GM18517 (cell line): ENCODE results near the gene LPIN2.
"Not testable (repeated sequence)": the region's sequence is repeated elsewhere in the genome, so short reads cannot be mapped to it uniquely, and the experiment has no call there.

Source experiments
- ATAC-seq: cut with Tn5 transposase; IDR thresholded peaks from one replicate; pipeline ENCODE4 v1.9.1; 2021; ENCODE audit warnings: mild to moderate bottlenecking, moderate library complexity; ENCODE audit not compliant: unreplicated experiment

LPIN2 gene

DNA sequence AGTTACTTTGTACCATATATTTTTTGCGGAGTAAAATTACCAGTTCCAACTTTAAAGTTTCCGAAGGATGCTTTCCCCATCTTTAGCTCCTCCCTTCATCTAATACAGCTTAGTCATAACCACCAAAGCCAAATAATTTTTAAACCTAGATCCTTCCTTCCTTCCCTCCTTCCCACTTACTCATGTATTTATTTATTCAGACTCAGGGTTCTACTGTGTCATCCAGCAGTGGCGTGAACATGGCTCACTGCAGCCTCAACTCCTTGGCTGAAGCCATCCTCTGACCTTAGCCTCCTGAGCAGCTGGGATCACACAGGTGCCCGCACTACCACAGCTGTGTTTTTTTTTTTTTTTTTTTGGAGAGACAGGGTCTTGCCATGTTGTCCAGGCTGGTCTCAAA, 4.4 kb downstream of the LPIN2 start:
- ATAC-seq = no peak

DNA sequence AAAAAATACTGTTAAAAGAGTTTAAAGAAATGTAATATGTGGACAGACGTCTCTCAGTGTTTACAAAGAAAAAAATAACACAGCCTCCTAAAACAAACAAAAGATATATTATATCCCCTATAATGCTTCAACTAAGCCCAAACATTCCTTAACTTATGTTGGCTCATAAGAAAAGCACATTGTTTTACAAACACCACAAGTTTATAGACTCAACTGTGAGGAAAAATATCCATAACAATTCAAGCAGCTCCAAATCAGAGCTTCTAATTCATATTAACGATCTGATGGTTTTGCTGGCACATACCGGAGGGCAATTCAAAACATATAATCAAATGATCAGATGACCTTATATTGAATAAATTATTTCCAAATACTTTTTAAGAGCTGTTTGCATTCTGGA, 5.5 kb downstream of the LPIN2 start:
- no peak for ATAC-seq

DNA sequence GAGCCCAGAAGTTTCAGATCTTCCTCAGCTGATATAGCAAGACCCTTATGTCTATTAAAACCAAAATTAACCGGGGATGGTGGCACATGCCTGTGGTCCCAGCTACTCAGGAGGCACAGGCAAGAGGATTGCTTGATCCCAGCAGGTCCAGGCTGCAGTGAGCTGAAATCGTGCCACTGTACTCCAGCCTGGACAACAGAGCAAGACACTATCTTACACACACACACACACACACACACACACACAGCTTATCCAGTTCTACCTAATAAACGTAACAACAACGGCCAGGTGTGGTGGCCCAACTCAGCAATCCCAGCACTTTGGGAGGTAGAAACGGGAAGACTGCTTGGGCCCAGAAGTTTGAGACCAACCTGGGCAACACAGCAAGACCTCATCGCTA, 7.5 kb downstream of the LPIN2 start:
- no peak for ATAC-seq

DNA sequence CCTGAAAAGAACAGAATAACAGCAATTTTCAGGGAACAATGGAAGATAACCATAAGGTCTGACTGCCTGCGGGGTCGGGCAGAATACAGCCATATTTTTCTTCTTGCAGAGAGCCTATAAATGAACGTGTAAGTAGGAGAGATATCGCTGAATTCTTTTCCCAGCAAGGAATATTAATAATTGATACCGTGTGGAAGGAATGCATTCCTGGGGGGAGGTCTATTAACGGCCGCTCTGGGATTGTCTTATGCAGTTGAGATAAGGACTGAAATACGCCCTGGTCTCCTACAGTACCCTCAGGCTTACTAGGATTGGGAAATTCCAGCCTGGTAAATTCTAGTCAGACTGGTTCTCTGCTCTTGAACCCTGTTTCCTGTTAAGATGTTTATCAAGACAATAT, 9.2 kb downstream of the LPIN2 start:
- not testable (repeated sequence) for ATAC-seq

DNA sequence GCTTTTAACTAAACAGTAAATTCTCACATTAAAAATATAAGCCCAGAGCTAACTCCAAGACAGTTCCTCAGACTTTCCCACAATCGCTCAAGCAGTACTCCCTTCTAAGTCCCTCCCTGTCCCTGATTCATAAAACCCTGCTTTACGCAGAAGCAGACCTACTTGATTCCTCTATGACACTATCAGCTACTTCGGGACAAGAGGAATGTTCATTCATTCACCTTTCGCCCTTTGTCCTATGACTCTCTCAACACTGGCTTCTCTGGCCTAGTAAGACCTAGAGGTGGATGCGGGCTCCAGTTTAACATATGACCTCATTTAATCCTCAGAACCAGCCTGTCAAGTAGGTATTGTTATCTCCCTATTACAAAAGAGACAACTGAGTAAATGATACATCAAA, 10.2 kb downstream of the LPIN2 start:
- ATAC-seq = no peak

DNA sequence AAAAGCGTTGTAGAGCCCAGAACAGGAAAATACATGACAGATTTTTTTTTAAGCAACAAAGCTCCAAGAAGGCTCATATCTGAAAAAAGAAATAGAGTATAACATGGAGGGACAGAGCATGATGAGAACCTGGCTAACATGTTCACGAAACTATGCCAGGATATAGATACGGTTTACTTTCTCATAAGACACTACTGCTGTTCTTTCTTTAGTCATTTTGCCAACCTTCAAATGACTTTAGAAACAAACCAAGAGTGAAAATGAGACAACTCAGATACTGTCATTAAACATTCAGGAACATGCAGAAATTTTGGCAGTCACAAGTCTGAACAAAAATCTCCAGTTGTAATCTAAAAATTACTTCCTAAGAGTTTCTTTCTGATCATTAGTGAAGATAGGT, 14.3 kb downstream of the LPIN2 start:
- no peak for ATAC-seq

DNA sequence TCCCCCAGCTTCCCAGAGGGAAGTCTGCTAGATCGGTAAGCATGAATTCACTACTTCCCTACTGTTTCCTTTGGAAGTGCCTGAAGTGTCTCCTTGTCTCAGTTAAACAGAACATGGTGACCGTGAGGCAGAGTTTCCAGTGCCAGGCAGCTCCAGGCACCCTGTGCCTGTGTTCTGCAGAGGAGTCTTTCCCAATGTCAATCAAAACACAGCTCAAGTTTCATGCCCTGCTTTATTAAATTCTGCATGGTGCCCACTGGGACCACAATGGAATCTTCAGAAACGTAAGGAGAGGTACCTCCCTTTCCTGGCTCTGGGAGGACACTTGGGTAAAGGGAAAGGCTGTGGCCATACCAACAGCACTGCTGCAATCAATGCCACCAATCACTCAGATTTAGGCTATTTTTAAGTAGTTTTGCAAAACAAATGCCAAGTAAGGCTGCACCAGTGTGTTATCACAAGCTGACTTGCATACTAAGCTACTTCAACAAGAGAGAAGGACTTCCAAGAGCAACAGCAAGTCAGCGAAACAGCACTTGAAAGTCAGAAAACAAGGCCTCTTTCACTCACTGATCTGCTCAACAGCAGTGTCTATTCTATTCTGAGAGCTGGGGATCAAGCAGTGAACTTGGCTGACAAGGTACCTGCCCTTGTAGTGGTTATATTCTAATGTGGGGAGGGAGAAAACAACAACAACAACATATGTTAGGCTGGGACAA, 14.9 kb downstream of the LPIN2 start:
- no peak for ATAC-seq

DNA sequence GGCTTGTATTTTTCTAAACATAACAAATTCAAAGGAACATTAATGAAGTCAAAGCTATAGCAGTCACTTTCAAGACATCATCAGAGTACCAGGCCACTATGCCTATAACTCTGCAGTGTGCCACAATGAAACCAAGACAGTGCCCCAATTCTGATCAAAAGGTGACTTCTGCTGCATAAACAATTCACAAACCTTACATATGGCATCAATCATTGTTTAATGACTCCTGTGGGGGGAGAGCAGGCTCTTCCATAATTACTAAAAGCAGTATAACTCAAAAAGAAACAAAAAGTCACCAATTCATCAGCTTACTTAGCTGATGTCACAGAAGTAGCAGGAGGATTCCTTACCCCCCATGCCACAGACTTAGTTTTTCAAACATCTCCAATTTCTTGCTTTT, 15.5 kb downstream of the LPIN2 start:
- no peak for ATAC-seq

DNA sequence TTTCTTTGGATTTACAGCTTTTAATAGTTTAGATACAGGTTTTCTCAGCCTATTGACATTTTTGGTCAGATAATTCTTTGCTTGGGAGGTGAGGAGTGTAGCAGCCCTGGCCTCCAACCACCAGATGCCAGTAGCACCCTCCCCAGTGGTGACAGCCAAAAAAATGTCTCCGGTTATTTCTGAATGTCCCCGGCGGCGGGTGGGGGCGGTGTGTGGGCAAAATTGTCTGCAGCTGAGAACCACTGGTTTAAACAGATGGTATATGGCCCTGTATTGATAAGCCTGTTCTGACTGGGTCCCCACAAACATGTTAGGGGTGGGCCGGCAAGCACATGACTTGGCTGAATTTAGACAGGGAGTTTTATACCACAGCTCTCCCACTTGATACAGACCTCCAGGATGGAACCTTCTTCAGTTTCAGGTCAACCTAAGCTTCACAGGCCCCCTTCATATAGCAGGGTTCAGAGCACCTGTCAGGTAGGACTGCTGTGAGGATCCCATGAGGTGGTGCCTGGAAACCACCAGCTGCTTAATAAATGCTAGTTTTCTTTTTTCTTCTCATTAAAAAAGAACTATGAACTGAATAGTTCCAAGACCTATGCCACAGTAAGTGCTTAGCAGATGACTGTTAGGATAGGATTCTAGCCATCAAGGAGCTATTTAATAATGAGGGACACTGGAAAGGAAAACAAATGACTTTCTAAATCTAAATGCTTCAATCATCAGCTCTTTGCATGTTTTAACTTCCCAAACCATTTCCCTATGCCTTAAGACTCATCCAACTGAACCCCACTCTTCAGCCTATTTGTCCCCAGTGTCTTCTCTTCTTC, 18.1 kb downstream of the LPIN2 start:
- ATAC-seq = peak; percentile 79

DNA sequence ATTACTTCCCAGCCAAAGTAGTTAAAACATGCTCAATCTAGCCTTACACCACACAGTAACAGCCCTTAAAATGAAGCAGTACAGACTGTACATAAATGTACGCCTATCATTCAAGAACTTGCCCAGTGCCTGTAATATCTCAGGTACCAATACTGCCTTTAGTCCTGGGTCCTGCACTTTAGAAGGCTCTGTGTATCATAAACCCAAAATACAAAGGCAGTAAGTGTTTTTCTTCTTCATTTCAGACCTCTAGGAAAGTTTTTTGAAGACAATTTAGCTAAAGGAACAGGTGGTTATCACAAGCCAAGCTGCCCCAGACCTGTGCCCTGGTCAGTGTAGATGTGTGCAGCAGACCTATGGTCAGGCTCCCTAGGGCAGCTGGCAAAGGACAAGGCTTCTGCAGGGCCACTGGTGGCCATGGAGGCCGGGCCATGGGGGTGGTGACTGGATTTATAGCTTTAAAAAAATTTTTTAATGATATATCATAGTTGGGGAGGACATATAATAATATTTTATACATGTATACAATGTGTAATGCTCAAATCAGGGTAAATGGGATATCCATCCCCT, 18.8 kb downstream of the LPIN2 start:
- no peak for ATAC-seq

DNA sequence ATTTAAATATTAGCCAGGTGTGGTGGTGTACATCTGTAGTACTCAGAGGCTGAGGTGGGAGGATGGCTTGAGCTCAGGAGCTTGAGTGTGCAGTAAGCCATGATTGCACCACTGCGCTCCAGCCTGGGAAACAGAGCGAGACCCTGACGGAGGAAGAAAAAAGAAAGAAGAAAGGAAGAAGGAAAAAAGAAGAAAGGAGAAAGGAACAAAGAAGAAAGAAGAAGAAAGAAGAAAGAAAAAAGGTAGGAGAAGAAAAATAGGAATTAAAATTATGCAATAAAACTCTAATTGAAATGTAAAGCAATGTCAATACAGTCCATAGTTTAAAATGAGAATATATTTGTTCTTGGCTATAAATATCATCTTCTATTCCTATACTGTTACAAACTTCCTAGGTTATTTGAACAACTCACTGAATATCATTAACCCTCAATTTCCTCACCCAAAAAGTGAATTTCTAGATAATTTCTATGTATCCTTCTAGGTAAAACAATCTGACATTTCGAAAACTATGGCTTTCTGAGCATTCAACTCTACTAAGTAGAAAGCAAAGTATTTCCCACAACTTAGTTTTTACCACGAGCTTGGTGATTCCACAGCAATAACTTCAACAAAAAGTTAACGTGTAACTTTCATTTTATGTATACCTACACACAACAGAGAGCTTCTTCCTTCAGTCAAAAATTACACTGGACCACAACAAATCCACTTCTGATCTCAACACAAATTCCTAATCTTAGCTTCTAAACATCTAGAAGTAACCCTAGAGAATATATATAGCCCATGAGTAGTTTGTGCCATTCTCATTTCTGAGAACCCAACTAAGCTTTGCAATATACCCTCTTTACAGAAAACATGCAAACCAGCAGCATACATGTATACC, 19.7 kb downstream of the LPIN2 start:
- ATAC-seq = no peak

DNA sequence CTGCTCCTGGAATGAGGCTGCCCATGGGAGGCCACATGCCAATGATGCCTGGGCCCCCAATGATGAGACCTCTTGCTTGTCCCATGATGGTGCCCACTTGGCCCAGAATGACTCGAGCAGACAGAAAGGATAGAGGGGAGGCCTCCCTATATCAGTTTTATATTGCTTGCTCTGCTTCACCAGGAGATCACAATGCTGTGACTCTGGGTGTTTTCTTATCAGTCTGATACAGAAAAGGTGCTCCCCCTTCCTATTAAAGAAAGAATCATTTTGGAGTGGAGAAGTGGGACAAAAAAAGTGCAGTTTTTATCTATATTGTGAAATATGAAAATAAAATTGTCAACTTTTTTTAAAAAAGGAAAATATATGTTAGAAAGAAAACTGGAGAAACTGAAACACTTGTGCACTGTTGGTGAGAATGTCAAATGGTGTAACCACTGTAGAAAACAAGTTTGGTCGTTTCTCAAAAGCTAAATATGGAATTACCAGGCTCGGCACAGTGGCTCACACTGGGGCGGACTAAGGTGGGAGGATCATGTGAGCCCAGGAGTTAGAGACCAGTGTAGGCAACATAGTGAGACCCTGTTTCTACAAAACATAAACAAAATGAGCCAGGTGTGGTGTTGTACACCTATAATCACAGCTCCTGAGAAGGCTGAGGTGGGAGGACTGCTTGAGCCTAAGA, 21.8 kb downstream of the LPIN2 start:
- no peak for ATAC-seq

DNA sequence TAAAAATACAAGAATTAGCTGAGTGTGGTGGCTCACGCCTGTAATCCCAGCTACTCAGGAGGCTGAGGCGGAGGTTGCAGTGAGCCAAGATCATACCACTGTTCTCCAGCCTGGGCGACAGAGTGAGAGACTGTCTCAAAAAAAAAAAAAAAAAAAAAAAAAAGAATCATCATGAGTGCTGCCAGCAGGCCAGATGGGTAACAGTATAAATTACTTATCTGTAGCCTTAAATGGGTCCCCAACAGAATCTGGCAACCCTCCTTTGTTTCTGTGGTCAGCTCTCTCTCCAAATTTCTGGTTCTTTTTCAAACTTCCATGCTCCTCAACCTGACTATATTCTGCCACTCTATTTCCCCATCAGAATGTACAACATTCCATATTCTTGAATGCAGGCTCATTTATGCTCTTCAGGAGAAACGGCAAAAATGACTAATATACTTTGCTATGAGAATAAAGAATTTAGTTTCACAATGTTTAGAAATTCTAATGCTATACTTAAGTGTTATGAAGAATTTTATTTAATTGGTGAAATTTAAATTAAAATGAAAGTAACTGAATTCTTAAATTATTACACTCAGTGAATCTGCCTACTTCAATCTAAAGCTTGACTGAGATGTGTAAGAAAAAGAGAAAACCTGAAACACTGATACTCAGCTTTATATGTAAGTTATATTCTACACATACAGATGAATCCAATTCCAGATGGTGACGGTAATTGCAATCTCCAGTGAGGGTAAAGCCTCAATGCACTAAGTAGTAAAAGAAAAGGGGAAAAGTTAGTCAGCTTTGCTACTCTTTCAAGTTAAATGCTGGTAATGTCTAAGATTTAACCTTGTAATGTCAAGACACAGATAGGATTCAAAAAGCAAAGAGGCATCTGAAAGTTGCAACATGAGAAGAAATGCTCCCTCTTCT, 24.8 kb downstream of the LPIN2 start:
- ATAC-seq = no peak

DNA sequence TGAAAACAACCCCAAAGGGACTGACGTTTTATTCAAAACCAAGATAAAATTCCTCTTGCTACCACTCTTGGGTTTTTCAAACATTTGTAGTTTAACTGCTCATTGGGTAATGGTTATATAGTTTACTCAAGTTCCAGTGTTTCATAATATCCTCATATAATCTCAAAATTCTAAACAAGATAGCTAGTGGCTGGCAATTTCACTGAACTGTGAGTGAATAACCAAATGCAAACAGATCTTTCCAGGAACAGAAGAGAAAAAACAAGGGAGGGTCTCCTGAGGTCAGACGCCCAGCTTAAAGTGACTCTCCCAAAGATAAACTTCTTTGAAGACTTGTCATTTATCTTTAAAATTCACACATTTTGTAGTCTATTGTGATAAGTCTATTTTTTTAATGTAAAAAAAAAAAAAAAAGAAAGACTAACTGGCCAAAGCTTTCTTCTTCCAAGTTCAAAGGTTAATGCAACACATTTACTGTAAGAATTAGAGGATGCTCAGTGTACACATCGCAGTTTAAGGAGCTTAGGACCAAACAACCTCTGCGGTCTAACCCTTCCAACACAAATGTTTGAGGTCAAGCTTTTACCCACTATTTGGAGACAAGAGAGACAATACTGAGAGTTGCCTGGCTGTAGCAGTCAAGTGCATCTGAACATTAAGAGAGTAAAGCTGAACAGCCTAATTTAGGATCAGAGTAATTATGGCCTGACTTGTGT, 26.6 kb downstream of the LPIN2 start:
- ATAC-seq = no peak

DNA sequence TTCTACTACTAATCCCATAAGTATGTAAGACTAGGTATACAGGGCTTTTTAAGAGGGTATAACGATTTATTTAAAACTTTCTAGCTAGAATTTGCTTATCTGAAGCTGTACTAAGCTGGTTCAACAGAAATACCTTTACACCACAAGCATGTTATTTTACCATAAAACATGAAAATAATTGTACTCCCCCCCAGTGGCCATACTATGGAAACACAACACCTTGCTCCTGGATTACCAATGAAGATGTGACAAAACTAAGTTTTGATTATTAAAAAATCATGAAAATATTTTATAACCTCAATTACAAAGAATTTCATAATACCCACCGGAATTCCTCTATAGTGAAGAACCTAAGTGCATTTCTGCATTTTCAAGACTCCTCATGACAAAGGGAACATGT, 27.3 kb downstream of the LPIN2 start:
- peak; percentile 41 for ATAC-seq

DNA sequence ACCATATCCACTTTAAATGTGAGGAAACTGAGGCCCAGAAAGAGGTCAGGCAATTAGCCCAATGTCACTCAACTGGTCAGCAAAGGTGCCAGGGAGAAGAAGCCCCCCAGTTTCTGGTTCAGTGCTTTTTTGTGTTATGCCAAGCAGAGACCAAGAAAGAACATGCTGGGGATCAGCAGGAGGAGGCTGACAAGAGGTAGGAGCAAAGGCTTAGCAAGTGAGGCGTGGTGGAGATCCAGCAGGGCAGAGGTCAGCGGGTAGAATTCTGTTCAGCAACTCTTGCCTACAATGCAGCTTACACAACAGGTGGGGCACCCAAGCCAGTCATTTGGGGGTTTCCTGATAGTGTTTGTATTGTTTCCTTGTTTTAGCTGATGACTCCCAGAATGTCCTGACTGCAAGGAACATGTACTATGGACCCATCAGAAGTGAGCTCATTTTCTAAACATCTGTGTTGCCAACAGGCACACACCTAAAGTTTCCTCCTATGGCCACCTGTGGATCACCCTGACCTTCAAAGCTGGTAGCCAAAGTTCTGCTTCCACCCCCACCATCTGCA, 28.2 kb downstream of the LPIN2 start:
- no peak for ATAC-seq

DNA sequence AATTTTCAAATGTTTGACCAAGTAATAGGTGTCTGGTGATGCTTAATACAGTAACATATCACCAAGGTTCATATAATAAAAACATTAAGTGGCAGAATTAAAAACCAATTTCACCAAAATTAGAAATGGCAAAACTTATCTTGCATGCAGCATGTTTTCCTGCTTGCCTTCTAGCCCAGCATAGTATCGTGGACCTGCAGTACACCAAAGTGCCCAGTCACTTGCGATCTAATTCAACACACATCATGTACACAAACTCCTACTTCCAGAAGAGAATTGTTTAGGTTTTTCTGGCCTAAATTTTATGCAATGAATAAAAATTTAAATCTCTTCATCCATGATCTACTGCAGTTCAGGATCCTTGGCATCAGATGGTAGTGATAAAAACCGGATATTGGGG, 28.9 kb downstream of the LPIN2 start:
- ATAC-seq = no peak

DNA sequence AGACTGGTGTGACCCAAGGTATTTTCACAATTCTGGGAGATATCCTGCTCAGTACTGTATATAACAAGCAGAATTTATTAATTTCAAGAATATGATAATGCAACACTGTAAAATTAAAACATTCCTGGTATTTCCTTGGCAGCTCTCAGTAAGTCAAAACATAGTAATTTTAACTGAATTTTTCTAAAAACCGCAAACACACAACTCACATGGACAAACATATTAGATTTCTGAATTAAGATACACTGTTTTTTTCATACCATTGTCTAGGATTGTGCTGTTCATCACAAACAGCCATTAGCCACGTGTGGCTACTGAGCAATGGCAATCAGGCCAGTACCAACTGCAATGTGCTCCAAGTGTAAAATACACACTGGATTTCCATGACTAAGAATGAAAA, 29.6 kb downstream of the LPIN2 start:
- no peak for ATAC-seq
